Central memory CD8-positive, alpha-beta T cell (primary cell): ENCODE data around the gene RIIAD1.

ENCODE experiments used
- ATAC-seq: fragments of 150-1000 bp; cut with Tn5 transposase; replicated peaks from 2 replicates; pipeline ENCODE4 v1.10.0; 2022; ENCODE audit warnings: mild to moderate bottlenecking, moderate FRiP score, moderate number of reproducible peaks; ENCODE audit not compliant: poor library complexity, severe bottlenecking; ENCODE audit errors: extremely low read depth
- DNase-seq, 2 donors: peaks; one replicate each; pipeline ENCODE4 v3.0.0; 2021; ENCODE audit warnings: low spot score in 2 of 2
- H3K27ac Mint-ChIP-seq: one replicate; pipeline ENCODE4 v1.8.0; 2022; ENCODE audit warnings: low read depth, mild to moderate bottlenecking, moderate library complexity, mixed read lengths
- H3K27me3 Mint-ChIP-seq: one replicate; pipeline ENCODE4 v1.8.0; 2022; ENCODE audit warnings: mixed read lengths
- H3K36me3 Mint-ChIP-seq: one replicate; pipeline ENCODE4 v1.8.0; 2022; ENCODE audit warnings: mild to moderate bottlenecking, moderate library complexity, mixed read lengths; ENCODE audit not compliant: insufficient read depth
- H3K4me1 Mint-ChIP-seq: one replicate; pipeline ENCODE4 v1.8.0; 2022; ENCODE audit warnings: mixed read lengths
- H3K4me3 Mint-ChIP-seq: one replicate; pipeline ENCODE4 v1.8.0; 2022; ENCODE audit warnings: mild to moderate bottlenecking, moderate library complexity, mixed read lengths
- H3K9me3 Mint-ChIP-seq: one replicate; pipeline ENCODE4 v1.8.0; 2022; ENCODE audit warnings: mixed read lengths

RIIAD1 gene

DNA sequence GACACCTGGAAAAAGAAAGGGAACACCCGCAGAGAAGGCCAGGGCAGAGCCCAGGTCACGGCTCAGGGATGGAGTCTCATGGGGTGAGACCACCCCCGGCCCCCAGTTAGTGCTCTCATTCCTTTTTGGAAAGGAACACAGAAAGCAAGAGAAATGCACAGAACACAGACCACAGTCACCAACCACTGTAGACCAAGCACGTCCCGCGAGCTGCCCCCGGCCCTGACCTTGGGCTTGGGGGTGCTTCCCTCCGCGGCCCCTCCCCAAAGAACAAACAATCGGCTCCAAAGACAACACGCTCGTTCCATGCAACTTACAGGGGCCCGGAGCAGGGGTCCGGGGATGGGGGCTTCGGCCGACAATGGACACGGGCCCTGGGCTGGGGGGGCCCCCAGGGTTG is 17.5 kb upstream of the RIIAD1 start:
- no peak for ATAC-seq
- H3K4me3 Mint-ChIP-seq = no peak overlapping the region
- H3K27me3 Mint-ChIP-seq = no peaks in the 10 kb centered on the region
- no peak overlapping the region for H3K27ac Mint-ChIP-seq
- H3K4me1 Mint-ChIP-seq = no peaks in the 10 kb centered on the region
- H3K9me3 Mint-ChIP-seq = no peaks in the 10 kb centered on the region
- no peak for DNase-seq
- H3K36me3 Mint-ChIP-seq = peaks cover 7% of the 10 kb centered on the region

DNA sequence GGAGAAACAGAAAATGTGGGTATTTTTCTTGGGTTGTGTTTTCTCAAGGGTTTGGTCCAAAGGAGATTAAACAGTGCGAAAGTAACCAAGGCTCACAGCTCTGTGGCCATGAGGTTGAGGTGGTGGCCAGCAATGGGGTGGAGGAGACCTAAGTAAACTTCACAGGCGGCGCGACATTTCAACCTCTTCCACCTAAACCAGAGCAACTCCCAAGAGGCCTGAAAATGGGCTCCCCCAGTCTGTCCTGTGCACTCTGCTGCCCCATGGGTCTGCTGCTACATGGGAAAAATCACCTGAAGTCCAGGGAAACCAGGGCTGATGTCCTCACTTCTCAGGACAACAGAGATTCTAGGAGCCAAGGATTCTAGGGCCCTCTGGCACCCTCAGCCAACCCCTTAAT is 17.1 kb upstream of the RIIAD1 start:
- Mint-ChIP-seq H3K4me1 (no peaks in the 10 kb centered on the region), H3K36me3 (peaks cover 6% of the 10 kb centered on the region), H3K4me3 (no peak overlapping the region), H3K27me3 (no peaks in the 10 kb centered on the region), H3K27ac (no peak overlapping the region), H3K9me3 (no peaks in the 10 kb centered on the region)
- no peak for DNase-seq
- ATAC-seq = no peak

DNA sequence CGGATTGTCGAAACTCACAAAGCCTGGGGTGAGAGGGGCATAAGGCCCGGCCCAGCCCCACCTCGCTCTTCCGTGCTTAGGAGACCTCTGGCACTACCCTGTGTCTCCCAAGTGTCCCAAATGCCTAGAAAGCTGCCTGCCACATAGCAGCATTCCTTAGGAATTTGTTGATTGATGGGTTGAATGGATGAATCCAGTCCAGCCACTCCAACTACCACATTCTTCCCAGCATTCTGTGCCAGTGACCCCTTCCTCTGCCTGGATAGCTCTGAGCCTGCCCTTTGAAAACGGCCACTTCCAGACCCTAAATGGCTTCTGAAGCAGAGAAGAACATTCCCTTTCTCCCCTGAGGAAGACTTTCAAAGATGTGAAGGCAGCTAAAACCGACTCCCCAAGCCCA is 16.2 kb upstream of the RIIAD1 start:
- no peak for DNase-seq
- no peaks in the 10 kb centered on the region for H3K9me3 Mint-ChIP-seq
- no peaks in the 10 kb centered on the region for H3K27me3 Mint-ChIP-seq
- H3K36me3 Mint-ChIP-seq = peaks cover 2% of the 10 kb centered on the region
- no peaks in the 10 kb centered on the region for H3K4me1 Mint-ChIP-seq
- ATAC-seq = no peak
- H3K27ac Mint-ChIP-seq = no peak overlapping the region
- no peak overlapping the region for H3K4me3 Mint-ChIP-seq

DNA sequence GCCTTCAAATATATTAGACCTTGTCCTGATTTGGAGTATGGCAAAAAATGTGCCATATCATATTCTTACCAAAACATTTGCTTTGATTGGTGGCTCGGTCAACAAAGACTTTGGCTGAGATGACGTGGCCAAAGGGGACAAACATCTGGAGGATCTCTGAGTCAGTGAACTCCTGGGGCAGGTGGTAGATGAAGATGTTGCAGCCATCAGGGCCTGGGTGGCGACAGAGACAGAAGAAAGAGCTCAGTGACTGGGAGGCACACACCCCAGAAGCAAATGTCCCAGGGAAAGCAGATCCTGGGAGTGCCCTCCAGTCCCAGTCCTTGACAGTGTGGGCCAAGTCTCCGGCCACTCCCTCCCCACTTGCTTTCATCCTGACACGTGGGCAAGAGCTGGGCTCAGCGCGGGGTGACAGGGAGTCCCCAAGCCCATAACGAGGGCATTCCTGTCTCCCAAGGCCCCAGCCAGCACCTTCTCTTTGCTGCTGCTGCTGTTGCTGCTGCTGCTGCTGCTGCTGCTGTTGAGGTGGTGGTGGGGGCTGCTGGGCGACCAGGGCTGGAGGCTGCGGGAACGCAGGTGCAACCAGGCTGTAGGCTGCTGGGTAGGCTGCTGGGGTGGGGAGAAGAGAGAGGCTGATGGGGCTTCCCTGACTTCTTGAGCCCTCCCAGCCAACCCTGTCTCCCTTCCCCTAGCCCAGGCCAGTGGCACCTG is 15.4 kb upstream of the RIIAD1 start:
- DNase-seq = no peak
- no peak for ATAC-seq
- H3K4me1 Mint-ChIP-seq = no peaks in the 10 kb centered on the region
- no peaks in the 10 kb centered on the region for H3K27me3 Mint-ChIP-seq
- no peak overlapping the region for H3K27ac Mint-ChIP-seq
- no peaks in the 10 kb centered on the region for H3K9me3 Mint-ChIP-seq
- H3K4me3 Mint-ChIP-seq = no peak overlapping the region
- H3K36me3 Mint-ChIP-seq = peaks cover 2% of the 10 kb centered on the region

DNA sequence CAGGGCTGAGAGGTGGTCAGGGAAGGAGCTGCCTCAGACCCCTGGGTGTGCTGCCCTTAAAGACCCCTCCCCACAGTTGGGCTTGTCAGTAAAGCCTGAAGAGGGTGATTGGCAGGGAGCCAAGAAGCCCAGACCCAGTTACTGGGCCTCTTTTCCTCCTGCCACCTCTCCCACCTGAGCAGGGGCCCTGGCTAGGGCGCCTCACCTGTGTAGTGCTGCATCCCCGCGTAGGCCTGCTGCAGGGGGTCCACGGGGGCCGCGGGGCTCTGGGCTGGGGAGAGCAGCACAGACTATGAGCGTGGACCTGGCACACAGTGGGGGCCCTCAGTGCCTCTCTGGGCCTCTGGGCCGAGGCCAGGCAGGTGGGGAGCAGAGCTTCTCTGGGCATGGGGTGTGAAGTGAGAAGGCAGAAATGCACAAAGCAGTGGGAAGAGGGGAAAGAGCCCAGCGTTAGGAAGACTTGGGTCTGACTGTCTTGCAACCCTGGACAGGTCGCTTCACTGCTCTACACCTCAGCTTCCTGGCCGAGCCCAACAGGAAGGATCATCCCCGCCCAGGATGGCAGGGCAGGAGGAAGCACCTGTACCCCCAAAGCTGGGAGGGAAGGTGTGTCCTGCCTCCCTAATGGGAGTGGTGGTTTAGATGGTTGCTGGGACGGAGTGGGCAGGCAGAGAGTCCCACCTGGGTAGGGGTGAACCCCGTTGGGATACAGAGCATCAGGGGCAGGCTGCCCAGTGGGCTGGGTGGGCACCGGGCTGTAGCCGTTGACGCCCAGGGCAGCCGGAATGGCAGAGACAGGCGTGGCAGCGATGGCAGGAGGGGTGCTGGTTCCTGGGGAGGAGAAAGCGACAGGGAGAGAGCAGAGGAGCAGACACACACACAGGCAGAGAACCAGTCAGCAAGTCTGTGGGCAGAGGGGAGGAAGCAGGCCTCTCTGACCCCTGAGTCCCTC is 14.6 kb upstream of the RIIAD1 start:
- Mint-ChIP-seq H3K4me3 (no peak overlapping the region), H3K36me3 (peaks cover 2% of the 10 kb centered on the region), H3K27me3 (peaks cover 3% of the 10 kb centered on the region), H3K4me1 (no peaks in the 10 kb centered on the region), H3K27ac (no peak overlapping the region), H3K9me3 (no peaks in the 10 kb centered on the region)
- DNase-seq = no peak
- no peak for ATAC-seq

DNA sequence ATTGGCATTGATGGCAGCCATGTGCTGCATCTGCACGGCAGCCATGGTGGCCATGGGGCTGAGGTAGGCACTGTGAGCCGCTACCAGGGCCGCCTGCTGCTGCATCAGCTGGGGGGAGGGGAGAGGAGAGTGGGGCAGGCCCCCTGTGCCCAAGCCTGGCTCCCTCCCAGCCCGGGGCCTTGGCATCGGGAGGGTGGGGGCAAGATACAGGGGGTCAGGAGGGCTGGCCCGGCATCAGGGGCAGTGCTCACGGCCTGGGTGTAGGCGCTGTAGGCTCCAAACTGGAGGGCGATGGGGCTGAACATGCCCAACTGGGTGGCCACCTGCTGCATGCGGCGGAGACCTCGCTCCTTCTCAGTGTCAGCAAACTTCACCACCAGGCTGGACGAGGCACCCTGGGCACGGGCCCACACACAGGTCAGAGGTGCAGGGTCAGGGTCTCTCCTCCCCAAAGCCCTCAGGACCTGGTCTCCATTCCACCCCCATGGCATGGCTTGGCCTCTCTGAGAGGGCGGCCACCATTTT is 13.7 kb upstream of the RIIAD1 start:
- peaks cover 11% of the 10 kb centered on the region for H3K27me3 Mint-ChIP-seq
- ATAC-seq (no peak), DNase-seq (no peak)
- no peak overlapping the region for H3K4me3 Mint-ChIP-seq
- no peak overlapping the region for H3K27ac Mint-ChIP-seq
- no peaks in the 10 kb centered on the region for H3K4me1 Mint-ChIP-seq
- no peaks in the 10 kb centered on the region for H3K9me3 Mint-ChIP-seq
- H3K36me3 Mint-ChIP-seq = peaks cover 2% of the 10 kb centered on the region

DNA sequence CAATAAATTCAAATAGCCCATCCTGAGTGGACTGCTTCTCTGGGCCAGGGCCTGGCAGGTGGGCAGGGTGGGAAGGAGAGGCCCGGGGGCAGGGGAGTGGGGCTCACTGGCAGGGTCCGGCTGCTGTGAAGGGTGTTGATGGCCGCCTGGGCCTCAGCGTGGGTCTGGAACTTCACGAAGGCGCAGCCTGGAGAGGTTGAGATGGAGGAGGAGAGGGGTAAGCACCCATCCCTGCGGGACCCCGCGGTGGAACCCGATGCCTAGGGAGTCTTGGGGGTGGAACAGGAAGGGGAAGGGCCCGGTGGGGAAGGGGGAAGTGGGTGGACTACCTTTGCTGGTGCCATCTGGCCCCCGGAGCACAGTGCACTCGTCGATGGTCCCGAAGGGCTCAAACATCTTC is 12.4 kb upstream of the RIIAD1 start:
- no peak for ATAC-seq
- Mint-ChIP-seq H3K4me3 (no peak overlapping the region), H3K36me3 (peaks cover 2% of the 10 kb centered on the region)

DNA sequence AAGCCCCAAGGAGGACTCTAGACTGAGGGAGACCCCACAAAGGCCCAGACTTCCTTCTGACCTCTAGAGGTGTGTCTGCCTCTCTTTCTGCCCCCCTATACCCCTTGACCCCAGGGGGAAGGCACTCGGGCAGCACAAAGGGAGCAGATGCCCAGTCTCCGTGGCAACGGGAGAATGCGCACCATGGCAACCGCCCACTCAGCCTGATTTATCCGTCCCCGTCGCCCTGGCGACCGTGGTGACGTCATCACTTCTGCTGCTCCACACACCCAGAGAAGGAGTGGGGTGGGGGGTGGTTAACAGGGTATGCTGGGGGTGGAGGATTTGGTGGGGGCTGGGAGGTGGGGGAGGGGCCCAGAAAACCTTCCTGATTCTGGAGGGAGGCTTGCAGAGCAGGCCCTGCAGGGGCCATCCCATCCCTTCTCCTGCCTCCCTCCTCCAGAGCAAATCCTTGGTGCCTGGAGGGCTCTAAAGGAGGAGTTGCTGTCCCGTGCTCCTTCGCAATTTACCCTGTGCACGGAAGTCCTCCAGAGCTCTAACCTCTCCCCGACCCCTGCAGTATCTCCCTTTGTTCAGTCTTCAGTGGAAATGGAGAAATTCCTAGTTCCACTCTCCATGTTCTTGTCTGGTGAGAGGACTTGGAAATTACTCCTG is 11.0 kb upstream of the RIIAD1 start:
- Mint-ChIP-seq H3K27me3 (peaks cover 37% of the 10 kb centered on the region), H3K9me3 (no peaks in the 10 kb centered on the region), H3K36me3 (peaks cover 4% of the 10 kb centered on the region), H3K4me3 (no peak overlapping the region), H3K4me1 (no peaks in the 10 kb centered on the region), H3K27ac (no peak overlapping the region)
- DNase-seq (no peak), ATAC-seq (no peak)

More for the DNA sequence above, 12.4 kb upstream of the RIIAD1 start:
- peaks cover 23% of the 10 kb centered on the region for H3K27me3 Mint-ChIP-seq
- H3K4me1 Mint-ChIP-seq = no peaks in the 10 kb centered on the region
- DNase-seq = no peak
- H3K27ac Mint-ChIP-seq = no peak overlapping the region
- no peaks in the 10 kb centered on the region for H3K9me3 Mint-ChIP-seq

DNA sequence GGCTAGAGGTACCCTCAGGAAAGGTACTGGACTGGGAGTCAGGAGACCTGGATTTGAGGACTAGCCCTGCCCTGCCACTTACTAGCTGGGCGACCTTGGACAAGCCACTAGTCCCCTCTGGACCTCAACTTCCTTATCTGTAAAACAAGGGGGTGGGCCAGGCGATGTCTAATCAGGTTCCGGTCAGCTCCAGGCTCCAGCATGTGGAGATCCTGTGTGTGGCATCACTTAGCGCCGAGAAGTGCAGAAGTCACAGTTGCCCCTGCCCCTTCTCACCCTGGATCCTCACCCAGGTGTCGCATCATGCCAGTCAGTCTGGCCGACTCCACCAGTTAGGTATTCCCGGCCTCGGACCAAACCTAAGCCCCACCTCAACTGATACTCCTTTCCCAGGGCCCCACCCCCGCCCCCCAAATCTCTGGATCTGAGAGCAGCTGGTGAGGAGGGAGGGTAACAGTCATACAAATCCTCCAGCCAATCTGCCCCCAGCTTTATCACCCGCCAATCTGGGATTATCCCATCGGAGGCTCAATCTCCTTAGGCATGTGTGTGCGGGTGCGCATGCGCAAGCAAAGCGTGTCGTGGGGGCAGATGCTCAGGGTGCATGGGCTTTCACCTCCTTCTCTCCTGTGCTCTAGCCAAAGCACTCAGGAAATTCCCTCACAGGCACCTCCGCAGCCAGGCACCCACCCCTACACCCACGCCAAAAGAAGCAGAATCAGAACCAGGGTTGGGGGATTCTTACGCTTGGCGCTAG is 10.1 kb upstream of the RIIAD1 start:
- Mint-ChIP-seq H3K27me3 (peaks cover 46% of the 10 kb centered on the region), H3K4me1 (no peaks in the 10 kb centered on the region), H3K27ac (no peak overlapping the region), H3K9me3 (no peaks in the 10 kb centered on the region), H3K36me3 (peaks cover 4% of the 10 kb centered on the region), H3K4me3 (no peak overlapping the region)
- DNase-seq (no peak), ATAC-seq (no peak)

DNA sequence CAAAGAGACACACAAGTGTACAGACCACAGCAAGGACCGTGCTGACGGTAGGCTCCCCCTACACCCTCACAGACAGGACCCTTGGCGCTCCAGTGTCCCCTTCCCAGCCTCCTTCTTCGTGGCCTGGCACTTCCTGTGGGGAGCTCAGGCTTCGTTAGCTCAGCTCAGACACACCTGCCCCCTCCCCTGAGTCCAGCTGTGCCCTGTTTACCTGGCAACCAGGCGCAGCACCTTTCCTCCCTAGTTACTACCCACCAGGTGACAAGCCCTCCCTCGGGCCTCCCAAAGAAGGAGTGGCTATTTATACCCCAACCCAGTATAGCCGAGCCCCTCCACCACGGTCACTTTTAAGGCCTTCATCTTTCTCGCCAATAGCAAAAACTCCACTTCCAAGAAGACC is 9.4 kb upstream of the RIIAD1 start:
- Mint-ChIP-seq H3K36me3 (peaks cover 6% of the 10 kb centered on the region), H3K27ac (no peak overlapping the region), H3K27me3 (peaks cover 53% of the 10 kb centered on the region), H3K9me3 (no peaks in the 10 kb centered on the region), H3K4me1 (peaks cover 3% of the 10 kb centered on the region), H3K4me3 (no peak overlapping the region)
- no peak for DNase-seq
- no peak for ATAC-seq

DNA sequence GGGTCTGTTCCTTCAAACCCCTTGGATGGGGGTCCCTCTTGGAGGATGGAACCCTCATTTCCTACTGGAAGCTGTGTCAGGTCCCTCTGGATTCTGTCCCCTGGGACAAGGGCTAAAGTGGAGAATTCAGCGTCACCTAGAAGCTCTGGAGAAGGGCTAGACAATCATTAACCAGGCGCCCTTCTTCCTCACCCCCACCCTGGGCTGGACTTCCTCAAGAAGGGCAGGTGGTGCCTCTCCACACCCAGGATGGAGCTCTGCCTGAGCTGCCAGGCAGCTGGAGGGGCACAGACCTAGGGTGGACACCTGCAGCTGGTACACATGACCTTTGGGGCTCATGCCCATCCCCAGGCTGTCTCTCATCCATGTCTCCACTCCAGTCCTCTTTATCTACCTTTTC is 8.3 kb upstream of the RIIAD1 start:
- Mint-ChIP-seq H3K27ac (no peak overlapping the region), H3K9me3 (no peaks in the 10 kb centered on the region), H3K36me3 (peaks cover 6% of the 10 kb centered on the region), H3K4me3 (no peak overlapping the region), H3K27me3 (peaks cover 64% of the 10 kb centered on the region), H3K4me1 (peaks cover 7% of the 10 kb centered on the region)
- ATAC-seq (no peak), DNase-seq (no peak)

DNA sequence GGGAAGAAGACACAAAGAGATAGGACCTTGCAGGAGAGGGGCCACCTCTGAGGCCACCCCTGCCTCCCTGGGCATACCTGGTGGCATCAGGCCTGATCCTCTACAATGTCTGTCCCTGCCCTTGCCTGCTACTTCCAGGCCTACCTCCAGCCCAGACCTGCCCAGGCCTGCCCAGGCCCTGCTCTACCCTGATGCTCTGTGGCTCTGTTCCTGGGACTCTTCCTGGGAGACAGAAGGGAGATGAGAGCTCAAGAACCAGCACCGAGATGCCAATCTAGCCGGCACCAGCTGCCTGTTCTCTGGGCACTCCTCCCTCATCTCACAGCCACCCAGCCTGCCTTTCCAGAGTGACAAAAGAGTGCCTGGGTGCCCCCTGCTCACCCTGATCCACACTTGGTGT is 7.4 kb upstream of the RIIAD1 start:
- DNase-seq = no peak
- H3K4me1 Mint-ChIP-seq = peaks cover 7% of the 10 kb centered on the region
- H3K36me3 Mint-ChIP-seq = peaks cover 6% of the 10 kb centered on the region
- no peaks in the 10 kb centered on the region for H3K9me3 Mint-ChIP-seq
- H3K27me3 Mint-ChIP-seq = peaks cover 72% of the 10 kb centered on the region
- no peak for ATAC-seq
- H3K4me3 Mint-ChIP-seq = no peak overlapping the region
- no peak overlapping the region for H3K27ac Mint-ChIP-seq
